Aorta (tissue), 5 donors: ENCODE results near the gene KRT84. TPM values are rescaled to one million over a fixed set of nuclear protein-coding genes. Genes with fewer than 3 reads are reported as not detected.

ENCODE experiments used
- ATAC-seq: fragments of 200-7000 bp; cut with Tn5 transposase; one replicate; pipeline ENCODE4 v1.9.1; 2022; ENCODE audit warnings: moderate library complexity; ENCODE audit not compliant: low FRiP score
- DNase-seq, 2 donors: peaks; one replicate each; pipeline ENCODE4 v3.0.0-alpha.2; 2020
- H3K27ac ChIP-seq, 2 donors: one replicate each; pipeline ENCODE4 v1.5.1; 2013; ENCODE audit warnings: low read length in 2 of 2, mild to moderate bottlenecking in 2 of 2, moderate library complexity in 2 of 2, control low read depth in 1 of 2, inconsistent platforms in 1 of 2, low read depth in 1 of 2
- H3K27me3 ChIP-seq, 2 donors: one replicate each; pipeline ENCODE4 v1.6.1; 2013; ENCODE audit warnings: control low read depth in 1 of 2, low read length in 1 of 2, mild to moderate bottlenecking in 1 of 2, moderate library complexity in 1 of 2; ENCODE audit not compliant: insufficient read depth in 2 of 2, control insufficient read depth in 1 of 2
- H3K36me3 ChIP-seq, 2 donors: one replicate each; pipeline ENCODE4 v1.6.1; 2013; ENCODE audit warnings: control low read depth in 1 of 2, low read length in 1 of 2, mild to moderate bottlenecking in 1 of 2; ENCODE audit not compliant: insufficient read depth in 2 of 2, control insufficient read depth in 1 of 2
- H3K4me1 ChIP-seq, 2 donors: one replicate each; pipeline ENCODE4 v1.6.1; 2013; ENCODE audit warnings: low read length in 2 of 2, control low read depth in 1 of 2, mild to moderate bottlenecking in 1 of 2, moderate library complexity in 1 of 2; ENCODE audit not compliant: insufficient read depth in 2 of 2, control insufficient read depth in 1 of 2
- H3K4me3 ChIP-seq, 2 donors: one replicate each; pipeline ENCODE4 v1.5.1; 2013; ENCODE audit warnings: low read length in 2 of 2, control low read depth in 1 of 2, mild to moderate bottlenecking in 1 of 2
- H3K9me3 ChIP-seq: one replicate; pipeline ENCODE4 v1.6.1; 2013; ENCODE audit warnings: mild to moderate bottlenecking, low read length; ENCODE audit not compliant: control insufficient read depth
- WGBS, 2 donors: extraction: QIAGEN DNeasy Blood & Tissue Kit; methylation state at CpG; one replicate each; pipeline ENCODE4 v1.1.7; 2013; 5-methylcytosine and 5-hydroxymethylcytosine counted together
- intact Hi-C, 2 donors: fragments of 100-400 bp; cut with DNase I; formaldehyde crosslinking; loops; one replicate each; pipeline versions ENCODE4 v1.14.2 to v1.15.0; 2022
- polyA plus RNA-seq, 2 donors: library from polyadenylated mRNA; stranded (reverse); fragments of 200-250 nt; gene quantifications; one replicate each; pipeline ENCODE4 v1.2.3, GENCODE V29; 2013
- total RNA-seq, 2 donors: library from RNA; stranded (reverse); fragmentation: NEBNext Ultra II Directional; extraction: Animal tissue kit (Norgen Biotek cat#: 25700); gene quantifications; one replicate each; pipeline ENCODE4 v1.2.1, GENCODE V29; 2021
- donor health status: healthy with polysubstance abuse.
- donor health status: Bipolar disorder and iron deficiency.
- donor health status: DM: no; HTN: no; CAD: no.
- donor health status: DM: no; HTN: no; CAD: no.
- donor health status: DM: yes; HTN: yes; CAD: no.

The KRT84 gene
- total and polyA plus RNA-seq, 4 donors, result not detected

DNA sequence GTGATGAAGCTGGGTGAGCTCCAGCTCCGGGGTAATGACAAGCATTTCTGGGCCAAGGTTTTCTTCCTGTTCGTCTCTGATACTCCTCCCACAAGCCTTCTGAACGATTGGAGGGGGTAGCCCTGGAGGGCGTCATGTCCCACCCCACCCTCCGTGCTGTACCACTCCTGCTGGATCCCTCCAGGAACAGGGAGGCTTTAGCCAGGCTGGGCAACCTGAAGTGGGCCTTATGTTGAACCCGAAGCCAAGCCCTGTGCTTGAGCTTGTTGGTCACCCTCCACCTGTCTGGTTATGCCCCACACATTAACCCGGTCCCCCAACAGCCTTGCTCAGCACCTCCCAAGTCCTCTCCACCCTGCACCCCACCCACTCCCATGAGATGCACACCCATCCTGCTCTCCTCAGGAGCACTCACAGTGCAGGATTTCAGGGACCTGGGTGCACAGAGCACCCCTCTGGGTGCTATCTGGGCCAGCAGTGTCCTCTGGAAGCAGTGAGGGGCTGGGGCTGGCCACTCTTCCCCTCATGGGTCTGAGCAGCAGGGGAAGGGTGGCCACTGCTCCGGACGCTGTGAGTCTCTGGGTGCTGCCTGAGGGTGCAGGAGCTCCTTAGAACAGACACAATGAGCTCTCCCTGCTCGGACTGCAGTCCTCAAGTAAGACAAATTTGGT lies 57.5 kb downstream of the KRT84 start:
- no peaks in the 10 kb centered on the region for H3K4me1 ChIP-seq
- intact Hi-C loops, result loop anchor here (1.0 to 5.0 kb wide), 4 partner anchors 101 to 172 kb away; no protein-coding TSS in a partner anchor
- H3K27ac ChIP-seq, result no peak overlapping the region
- no peaks in the 10 kb centered on the region for H3K36me3 ChIP-seq
- H3K4me3 ChIP-seq, result no peak overlapping the region
- H3K27me3 ChIP-seq, result no peaks in the 10 kb centered on the region
- ATAC-seq (no peak), DNase-seq (peak in 1 of 2 donors; percentile 61)
- WGBS, 2 donors, result 66 to 69% methylated on average over 10 of the region's 10 CpGs
- H3K9me3 ChIP-seq, result no peaks in the 10 kb centered on the region

Other genes with a start within 250 kb of the KRT84 start
- gene KRT80, start 193.6 kb downstream of the KRT84 start, total RNA-seq, result under 1 TPM; 0.12 to 0.71 TPM
- gene KRT80, start 193.6 kb downstream of the KRT84 start, polyA plus RNA-seq, result under 1 TPM in 1 of 2 donors, not detected in 1; 0.20 TPM
- 10 to 100 TPM in 1 of 2 donors, 1 to 10 TPM in 1; 8.7 to 17.3 TPM for gene KRT7, start 152.4 kb downstream of the KRT84 start, total RNA-seq
- gene KRT7, start 152.4 kb downstream of the KRT84 start, polyA plus RNA-seq, result 100 to 1,000 TPM in 1 of 2 donors, 10 to 100 TPM in 1; 82.6 to 110 TPM
- gene KRT86, start 111.0 kb downstream of the KRT84 start, total RNA-seq, result under 1 TPM; 0.39 to 0.45 TPM
- gene KRT86, start 111.0 kb downstream of the KRT84 start, polyA plus RNA-seq, result 1 to 10 TPM; 2.1 to 3.2 TPM
- under 1 TPM in 1 of 2 donors, not detected in 1; 0.45 TPM for gene KRT81, start 94.1 kb downstream of the KRT84 start, total RNA-seq
- gene KRT81, start 94.1 kb downstream of the KRT84 start, polyA plus RNA-seq, result 1 to 10 TPM in 1 of 2 donors, not detected in 1; 2.9 TPM
- gene KRT83, start 64.3 kb downstream of the KRT84 start, total RNA-seq, result not detected
- not detected for gene KRT83, start 64.3 kb downstream of the KRT84 start, polyA plus RNA-seq
- gene KRT85, start 18.2 kb downstream of the KRT84 start, total RNA-seq, result not detected
- gene KRT85, start 18.2 kb downstream of the KRT84 start, polyA plus RNA-seq, result not detected
- not detected for gene KRT82, start 20.7 kb upstream of the KRT84 start, total RNA-seq
- gene KRT82, start 20.7 kb upstream of the KRT84 start, polyA plus RNA-seq, result not detected
- not detected for gene KRT75, start 48.7 kb upstream of the KRT84 start, total RNA-seq
- not detected for gene KRT75, start 48.7 kb upstream of the KRT84 start, polyA plus RNA-seq
- gene KRT6B, start 66.5 kb upstream of the KRT84 start, total RNA-seq, result not detected
- gene KRT6B, start 66.5 kb upstream of the KRT84 start, polyA plus RNA-seq, result under 1 TPM in 1 of 2 donors, not detected in 1; 0.18 TPM
- not detected for gene KRT6C, start 88.2 kb upstream of the KRT84 start, total RNA-seq
- gene KRT6C, start 88.2 kb upstream of the KRT84 start, polyA plus RNA-seq, result under 1 TPM; 0.08 to 0.25 TPM
- not detected for gene KRT6A, start 107.6 kb upstream of the KRT84 start, total RNA-seq
- 1 to 10 TPM in 1 of 2 donors, under 1 TPM in 1; 0.38 to 1.8 TPM for gene KRT6A, start 107.6 kb upstream of the KRT84 start, polyA plus RNA-seq
- under 1 TPM in 1 of 2 donors, not detected in 1; 0.87 TPM for gene KRT5, start 134.7 kb upstream of the KRT84 start, total RNA-seq
- gene KRT5, start 134.7 kb upstream of the KRT84 start, polyA plus RNA-seq, result 1 to 10 TPM; 1.4 to 2.4 TPM
- not detected for gene KRT71, start 167.5 kb upstream of the KRT84 start, total RNA-seq
- gene KRT71, start 167.5 kb upstream of the KRT84 start, polyA plus RNA-seq, result not detected
- gene KRT74, start 188.2 kb upstream of the KRT84 start, total RNA-seq, result not detected
- not detected for gene KRT74, start 188.2 kb upstream of the KRT84 start, polyA plus RNA-seq
- not detected for gene KRT72, start 215.8 kb upstream of the KRT84 start, total RNA-seq
- 1 to 10 TPM in 1 of 2 donors, not detected in 1; 1.6 TPM for gene KRT72, start 215.8 kb upstream of the KRT84 start, polyA plus RNA-seq
- gene KRT73, start 232.9 kb upstream of the KRT84 start, total RNA-seq, result not detected
- not detected for gene KRT73, start 232.9 kb upstream of the KRT84 start, polyA plus RNA-seq